GM18517 (cell line): ENCODE results near the gene ZFP92.

Experiments used
- ATAC-seq: cut with Tn5 transposase; IDR thresholded peaks from one replicate; pipeline ENCODE4 v1.9.1; 2021; ENCODE audit warnings: mild to moderate bottlenecking, moderate library complexity; ENCODE audit not compliant: unreplicated experiment

ZFP92 gene

DNA sequence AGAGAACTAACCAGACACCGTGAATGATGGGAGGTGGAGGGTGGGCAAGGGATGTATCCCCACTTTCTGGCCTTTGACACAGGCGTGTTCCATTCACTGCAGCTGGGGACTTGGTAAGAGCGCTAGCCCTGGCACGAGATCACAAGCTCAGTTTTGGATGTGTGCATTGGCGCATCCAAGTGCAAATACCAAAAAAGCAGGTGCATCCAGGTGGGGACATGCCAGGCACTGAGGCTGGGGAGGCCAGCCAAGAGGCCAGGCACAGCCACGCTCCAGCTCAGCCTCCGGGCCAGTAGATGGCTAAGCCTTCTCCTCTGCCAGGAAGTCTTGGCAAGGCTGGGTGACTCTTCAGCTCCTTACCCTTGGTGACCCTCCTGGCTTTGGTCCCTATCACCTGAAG lies 4.4 kb upstream of the ZFP92 start:
- no peak for ATAC-seq

DNA sequence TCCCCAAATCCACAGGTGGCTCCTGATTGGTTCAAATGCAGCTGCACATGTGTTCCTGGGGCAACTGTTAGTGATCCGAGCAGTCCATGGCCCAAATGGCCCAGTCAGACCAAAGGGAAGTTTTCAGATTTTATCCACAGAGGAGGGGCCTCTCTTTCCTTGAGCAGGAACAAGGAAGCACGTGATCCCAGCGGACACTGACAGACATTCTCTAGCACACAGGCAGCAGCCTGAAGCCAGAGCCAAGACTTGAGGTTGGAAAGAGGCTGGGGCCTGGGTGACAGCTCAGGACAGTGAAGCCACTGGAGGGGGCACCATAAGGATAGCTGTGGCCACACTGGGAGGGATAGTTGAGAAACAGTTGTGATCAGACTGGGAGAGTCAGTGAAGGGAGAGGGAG lies 3.5 kb upstream of the ZFP92 start:
- no peak for ATAC-seq

DNA sequence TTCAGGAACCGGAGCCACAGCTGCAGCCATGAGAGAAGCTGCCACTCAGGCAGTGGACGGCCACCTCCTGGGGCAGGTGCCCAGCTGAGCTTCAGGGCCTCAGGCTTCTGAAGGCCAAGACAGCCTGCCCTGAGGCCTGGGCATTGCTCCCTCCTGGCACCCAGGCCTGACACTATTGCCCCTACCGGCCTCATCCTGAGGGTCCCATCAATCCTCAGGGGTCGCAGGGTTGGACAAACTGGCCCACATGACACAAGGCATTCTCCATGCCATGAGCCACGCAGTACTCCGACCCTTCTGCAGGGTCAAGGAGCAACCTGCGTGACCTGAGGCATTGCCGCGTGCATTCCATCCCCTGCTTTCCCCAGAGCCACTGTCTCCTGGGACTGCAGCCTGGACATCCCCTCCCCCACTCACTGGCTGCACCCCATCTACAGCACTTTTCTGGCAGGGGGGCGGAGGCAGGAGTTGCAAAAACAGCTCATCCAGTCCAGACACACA lies 3.0 kb upstream of the ZFP92 start:
- no peak for ATAC-seq

DNA sequence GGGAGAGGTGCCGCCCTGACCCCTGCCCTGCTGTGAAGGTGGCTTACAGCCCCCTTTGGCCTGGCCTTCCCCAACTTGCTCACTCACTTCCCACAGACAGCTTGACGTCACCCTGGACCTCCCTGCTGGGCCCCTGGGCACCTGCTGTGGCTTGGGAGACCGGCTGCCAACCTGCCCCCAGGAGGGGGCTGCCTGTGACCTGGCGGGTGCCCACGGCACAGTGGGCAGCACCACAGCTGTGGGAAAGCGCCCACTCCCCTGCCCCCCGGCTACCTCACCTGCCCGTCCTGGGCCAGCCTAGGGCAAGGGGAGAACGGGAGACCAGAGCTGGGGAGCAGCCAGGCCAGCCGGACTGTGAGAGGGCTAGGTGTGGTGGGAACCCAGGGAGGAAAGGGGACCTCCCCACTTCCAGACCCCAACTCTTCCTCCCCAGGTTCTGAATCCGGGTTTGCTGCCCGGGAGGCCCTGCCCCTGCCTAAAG lies 2.4 kb upstream of the ZFP92 start:
- no peak for ATAC-seq

DNA sequence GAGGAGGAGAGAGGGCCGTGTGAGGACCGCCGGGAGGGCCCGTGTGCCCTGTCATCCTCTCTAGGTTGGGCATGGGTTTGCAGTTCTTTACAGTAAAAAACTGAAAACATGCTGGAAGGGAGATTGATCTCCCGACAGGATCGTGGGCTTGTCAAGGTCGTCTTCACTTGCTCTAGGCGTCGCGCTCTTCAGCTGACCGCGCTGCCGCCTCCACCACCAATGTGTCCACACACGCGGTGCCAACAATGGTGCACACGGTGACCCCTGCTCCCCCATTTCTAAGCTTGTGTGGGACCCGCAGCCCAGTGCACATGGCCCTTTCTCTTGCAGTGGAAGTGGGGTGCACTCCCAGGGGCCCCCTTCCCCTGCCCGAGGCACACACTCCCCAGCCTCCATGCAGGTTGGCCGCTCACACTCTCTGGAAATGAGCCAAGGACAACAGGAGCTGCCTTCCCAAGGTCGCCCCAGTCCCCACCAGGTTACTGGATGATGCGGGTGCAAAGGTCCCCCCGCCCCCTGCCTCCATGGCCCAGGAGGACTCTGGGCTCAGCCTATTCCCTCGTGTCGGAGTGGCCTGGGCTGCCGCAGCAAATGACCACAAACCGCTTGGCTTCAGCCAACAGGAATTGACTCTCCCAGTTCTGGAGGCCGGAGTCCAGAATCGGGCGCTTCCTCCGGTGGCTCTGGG lies 1.7 kb upstream of the ZFP92 start:
- ATAC-seq, result no peak

DNA sequence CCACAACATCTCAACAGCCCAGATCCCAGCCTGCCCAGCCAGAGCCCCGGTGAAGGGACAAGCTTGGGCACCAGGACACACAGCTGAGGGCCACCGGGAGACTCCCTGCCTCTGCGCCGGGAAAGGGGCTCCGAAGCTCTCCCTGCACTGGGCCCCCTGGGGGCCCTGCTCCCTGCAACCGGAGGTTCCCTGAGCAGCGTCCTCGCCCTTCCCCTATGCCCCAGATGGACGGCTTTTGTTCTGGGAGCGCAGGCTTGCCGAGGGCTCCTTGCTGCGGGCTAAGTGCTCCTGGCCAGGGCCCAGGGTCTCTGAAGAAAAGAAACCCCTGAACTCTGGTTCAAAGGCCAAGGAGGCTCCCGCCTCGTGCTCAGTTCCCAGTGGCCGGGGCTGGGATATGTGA lies 899 bp upstream of the ZFP92 start:
- ATAC-seq, result no peak

DNA sequence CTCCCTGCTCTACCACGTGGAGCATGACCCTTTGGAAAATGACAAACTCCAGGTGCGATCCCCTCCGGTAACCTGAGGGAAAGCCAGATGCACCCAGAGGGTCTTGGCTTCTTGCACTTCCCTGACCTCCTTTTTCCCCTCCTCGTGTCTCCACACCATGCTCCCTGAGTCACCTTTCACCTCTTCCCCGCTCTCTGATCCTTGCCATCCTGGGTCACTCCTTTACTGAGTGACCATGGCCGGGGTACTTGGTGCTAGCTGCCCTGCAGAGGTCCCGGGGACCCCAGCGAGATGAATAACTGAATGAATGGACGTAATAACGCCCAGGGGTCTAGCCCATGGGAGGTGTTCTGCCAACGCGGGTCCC lies 401 bp upstream of the ZFP92 start:
- no peak for ATAC-seq

DNA sequence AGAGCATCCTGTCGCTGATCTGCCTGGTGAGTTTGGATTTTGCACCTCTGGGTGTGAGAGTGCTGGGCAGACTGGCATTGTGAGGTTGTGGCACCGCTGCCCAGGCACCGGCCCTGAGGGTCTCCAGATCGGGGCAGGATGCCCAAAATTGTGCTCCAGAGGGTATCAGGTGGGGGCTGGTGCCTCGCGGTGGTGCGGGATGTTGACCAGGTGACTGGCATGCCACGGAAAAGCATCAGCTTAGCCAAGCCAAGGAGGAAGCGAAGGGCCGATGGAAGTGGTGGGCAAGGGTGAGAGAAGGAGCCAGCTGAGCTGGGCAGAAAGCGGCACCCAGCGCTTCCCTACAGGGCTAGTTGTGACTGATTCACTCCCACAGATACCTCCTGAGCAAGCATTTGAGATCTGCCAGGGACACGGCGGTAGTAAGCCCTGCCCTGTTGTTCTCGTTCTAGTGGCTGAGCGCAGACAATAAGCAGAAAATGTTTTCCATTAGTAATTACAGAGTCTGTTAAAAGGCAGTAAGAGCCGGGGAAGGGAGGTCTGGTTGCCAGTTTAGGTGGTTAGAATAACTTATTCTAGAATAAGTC lies 809 bp downstream of the ZFP92 start:
- ATAC-seq, result no peak

DNA sequence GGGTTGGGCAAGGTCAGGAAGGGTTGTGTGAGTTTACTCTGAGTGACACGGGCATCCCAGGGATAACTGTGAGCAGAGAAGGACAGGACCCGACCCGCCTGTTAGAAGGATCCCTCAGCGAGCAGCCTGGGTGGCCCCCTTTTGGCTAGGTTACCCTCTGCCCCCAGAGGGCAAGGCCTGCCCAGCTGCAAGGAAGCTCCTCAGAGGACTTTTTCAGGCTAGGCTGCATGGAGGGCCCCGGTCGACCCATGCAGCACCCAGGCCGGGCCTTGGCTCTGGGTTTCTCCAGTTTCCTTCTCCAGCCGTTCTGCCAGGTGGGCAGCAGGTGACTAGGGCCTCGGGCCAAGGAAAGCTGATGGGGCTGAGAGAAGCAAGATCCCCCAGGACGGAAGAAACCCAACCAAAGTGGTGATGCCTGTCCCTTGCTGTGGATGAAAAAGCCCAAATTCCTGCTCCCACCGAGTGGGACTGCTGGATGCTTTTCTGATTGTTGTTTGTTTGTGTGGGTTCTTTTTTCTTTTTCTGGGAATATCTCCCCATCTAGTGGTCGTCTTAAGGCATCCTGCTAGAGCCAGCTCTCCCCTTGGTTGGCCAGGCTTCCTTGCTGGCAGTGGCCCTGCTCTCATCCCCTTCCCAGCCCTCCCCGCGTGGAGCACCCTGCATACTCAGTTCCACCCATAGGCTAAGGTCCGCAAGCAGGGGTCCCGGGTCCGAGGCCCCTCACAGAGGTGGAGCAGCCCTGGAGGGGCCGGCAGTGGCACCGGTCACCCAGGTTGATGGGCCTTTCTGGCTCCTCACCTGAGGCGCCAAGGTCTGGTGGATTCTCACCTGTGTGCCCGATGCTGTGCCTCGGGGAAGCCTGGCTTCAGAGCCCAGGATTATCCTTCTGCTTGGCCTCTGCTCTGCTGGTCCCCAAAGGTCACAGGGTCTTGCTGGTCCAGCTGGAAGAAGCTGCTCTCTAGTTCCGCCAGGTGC lies 1.8 kb downstream of the ZFP92 start:
- ATAC-seq, result no peak

DNA sequence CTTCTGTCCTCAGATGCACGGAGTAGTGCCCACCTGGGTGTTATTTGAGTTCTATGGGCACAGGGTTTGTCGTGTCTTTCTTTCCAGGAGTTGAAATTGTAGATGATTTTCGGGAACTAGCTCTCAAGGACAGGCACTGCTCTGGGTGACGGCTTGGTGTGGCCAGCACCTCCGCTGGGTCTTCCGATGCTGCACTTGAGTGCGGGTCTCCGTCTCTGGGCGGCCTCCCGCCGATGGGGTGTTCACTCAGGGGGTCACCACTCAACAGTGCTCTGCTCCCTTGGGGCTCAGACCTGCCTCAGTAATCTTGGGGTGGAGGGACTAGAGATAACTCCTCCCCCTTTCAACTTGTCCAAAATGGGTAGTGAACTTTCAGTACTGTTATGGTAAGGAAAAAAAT lies 2.5 kb downstream of the ZFP92 start:
- ATAC-seq, result no peak

DNA sequence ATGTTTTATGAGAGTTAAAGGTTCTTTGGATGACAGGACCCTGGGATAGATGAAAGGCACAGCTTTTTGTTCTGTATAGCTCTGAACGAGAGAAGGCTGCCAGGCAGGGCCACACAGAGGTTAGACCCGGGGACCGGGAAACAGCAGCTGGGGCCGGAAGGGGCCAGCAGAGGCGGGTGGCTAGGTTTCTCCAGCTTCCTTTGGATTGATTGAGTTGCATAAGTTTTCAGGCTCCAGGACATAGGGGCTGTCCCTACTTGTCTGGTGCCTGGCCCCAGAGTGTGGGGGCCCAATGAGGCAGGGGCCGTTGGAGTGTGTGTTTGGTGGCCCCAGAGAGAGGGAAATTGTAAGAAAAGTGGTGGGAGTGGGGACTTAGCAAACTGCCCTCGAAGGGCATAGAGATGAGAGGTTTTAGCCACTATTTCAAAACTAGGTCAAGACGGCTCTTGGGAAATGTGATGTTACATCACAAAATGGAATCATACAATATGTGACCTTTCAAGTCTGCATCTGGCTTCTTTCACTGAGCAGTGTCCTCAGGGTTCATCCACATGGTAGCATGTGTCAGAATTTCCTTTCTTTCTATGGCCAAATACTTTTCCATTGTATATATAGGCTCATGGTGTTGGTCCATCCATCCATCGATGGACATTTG lies 3.7 kb downstream of the ZFP92 start:
- ATAC-seq, result no peak

DNA sequence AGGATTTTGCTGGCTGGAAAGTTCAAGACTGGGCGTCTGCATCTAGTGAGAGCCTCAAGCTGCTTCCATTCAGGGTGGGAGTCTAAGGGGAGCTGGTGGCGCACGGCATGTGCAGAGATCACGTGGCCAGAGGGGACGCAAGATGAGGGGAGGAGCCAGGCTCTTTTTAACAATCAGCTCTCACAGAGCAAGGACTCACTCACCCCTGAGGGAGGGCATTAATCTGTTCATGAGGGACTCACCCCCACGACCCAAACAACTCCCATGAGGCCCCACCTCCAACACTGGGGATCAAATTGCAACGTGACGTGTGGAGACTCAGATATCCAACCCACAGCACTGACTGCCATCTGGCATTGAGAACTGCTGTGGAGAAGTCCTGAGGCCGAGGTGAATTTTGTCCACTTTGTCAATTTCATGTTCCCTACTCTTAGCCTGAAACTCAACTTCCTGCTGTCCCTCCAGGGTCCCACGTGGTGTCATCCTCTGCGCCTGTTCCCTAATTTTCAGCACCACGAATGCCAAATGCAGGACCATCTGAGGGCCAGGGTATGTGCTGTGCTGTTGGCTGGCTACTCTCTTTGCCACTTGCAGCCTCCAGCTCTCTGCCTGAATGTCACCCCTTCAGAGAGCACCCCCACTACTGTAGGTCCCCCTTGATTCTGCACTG lies 5.6 kb downstream of the ZFP92 start:
- ATAC-seq, result no peak

DNA sequence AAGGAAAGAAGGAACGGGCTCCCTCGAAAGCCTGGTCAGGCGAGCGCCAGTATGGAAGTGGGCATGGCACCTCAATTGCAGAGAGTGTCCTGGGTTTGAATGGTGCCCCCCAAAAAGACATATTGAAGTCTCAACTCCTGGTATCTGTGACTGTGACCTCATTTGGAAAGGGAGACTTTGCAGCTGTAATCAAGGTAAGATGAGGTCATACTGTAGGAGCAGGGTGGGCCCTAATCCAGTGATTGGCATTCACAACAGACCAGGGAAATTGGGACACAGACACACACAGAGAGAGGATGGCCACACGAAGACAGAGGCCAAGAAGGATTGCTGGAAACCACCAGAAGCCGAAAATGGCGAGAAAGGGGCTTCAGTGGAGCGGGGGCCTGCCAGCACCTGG lies 6.4 kb downstream of the ZFP92 start:
- no peak for ATAC-seq

DNA sequence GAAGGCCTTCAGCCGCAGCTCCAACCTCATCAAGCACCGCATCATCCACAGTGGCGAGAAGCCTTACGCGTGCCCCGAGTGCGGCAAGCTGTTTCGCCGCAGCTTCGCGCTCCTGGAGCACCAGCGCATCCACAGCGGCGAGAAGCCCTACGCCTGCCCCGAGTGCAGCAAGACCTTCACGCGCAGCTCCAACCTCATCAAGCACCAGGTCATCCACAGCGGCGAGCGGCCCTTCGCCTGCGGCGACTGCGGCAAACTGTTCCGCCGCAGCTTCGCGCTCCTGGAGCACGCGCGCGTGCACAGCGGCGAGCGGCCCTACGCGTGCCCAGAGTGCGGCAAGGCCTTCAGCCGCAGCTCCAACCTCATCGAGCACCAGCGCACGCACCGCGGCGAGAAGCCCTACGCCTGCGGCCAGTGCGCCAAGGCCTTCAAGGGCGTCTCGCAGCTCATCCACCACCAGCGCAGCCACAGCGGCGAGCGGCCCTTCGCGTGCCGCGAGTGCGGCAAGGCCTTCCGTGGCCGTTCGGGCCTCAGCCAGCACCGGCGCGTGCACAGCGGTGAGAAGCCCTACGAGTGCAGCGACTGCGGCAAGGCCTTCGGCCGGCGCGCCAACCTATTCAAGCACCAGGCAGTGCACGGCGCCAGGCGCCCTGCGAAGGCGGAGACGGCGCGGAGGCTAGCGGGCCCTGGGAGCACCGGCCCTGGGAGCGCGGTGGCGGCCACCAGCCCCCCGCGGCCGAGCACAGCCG lies 9.8 kb downstream of the ZFP92 start:
- ATAC-seq, result no peak

DNA sequence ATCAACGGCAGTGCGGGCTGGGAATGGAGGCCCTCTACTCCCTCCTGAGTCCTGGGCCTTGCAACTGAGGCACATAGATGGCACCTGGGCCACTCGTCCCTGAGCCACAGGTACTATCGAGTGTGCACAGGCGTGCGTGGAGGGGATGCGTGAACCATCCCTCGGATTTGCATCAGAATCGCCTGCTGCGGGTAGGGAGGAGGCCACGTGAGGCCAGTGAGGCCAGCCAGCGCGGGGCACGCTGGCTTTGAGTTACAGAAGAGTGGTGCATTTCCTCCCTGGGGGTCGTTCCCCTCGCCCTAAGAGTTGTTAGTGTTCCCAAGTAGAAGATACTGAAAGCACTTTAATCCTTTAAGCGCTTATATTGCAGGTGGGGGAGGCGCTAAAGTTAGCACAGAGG lies 10.6 kb downstream of the ZFP92 start:
- no peak for ATAC-seq

DNA sequence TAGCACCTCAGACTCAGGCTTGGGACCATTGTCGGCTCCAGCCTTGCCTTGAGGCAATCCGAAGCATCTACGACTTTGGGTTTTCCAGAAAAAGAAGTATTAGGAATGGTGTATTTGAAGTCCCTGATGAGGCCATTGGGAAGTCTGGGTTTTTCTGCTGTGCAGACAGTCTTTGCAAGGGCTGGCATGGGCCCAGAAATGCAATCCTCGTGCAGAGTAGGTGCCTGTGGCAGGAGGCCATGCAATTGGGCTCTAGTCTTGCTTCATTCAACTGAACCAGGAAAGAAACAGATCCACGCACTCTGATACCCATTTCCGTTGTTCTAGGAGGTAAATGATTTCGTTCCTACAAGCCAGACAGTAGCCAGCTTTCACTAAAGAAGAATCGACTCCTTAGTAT lies 12.4 kb downstream of the ZFP92 start:
- no peak for ATAC-seq

DNA sequence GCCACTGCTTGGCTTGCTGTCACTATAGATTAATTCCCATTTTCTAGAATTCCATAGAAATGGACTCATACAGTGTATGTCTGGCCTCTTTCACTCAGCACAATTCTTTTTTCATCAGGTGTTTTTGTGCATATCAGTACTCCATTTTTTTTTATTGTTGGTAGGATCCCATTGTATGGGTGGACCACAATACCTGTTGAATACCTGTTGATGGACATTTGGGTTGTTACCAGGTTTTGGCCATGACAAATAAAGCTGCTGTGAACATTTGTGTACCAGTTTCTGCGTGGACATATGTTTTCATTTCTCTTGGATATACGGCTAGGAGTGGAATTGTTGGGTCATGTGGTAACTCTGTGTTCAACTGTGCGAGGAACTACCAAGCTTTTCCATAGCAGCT lies 14.9 kb downstream of the ZFP92 start:
- ATAC-seq, result no peak

DNA sequence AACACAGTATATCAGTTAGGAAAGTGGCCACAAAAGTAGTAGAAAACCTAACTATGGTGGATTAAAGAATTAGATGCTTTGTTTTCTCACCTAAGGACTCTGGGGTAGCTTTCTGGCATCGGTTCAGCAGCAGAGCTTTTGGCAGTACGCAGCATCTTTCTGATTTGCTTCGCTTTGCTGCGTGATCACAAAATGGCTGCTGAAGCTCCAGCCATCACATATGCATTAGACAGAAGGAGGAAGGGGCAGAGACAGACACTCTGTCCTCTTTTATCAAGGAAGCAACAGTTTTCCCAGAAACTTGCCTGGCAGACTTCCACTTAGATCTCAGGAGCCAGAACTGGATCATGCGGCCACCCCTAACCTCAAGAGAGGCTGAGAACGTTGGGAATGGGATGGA lies 19.5 kb downstream of the ZFP92 start:
- no peak for ATAC-seq

DNA sequence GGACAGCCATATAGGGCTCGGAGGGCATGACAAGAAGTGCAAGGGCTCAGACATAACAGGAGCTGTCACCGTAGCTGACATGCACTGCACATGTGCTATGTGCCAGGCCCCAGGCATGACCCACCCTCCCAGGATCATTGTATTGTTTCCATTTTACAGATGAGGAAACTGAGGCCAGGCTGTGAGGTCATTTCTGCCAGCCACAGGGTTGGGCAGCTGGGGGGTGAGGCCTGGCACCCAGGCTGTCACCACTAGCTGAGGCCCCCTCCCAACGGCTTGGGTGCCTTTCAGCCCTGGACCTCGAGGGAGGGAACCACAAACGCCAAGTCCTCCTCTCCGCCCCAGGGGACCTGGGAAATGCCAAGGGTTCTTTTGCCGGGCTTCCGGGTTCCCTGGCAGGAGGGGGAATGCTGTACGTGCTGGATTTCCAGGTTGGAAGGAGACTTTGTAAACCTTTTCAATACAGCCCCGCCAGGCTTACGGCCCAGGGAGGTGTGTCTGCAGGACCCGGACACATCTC lies 21.9 kb downstream of the ZFP92 start:
- no peak for ATAC-seq
